Activated T-helper 17 cell treated with anti-CD3 and anti-CD28 coated beads, Interleukin-2, amount 50 U/mL, for 72 hours (primary cell): ENCODE data around the gene MYO3A. TPM values are rescaled to one million over a fixed set of nuclear protein-coding genes. Genes with fewer than 3 reads are reported as not detected.
A peak's percentile ranks its signal among the peaks of the same experiment; 100 is the strongest.

Experiments used
- ATAC-seq: fragments of 150-1000 bp; cut with Tn5 transposase; replicated peaks from 2 replicates; pipeline ENCODE4 v1.10.0; 2021; ENCODE audit warnings: mild to moderate bottlenecking, moderate library complexity
- H3K27ac Mint-ChIP-seq: one replicate; pipeline ENCODE4 v1.8.0; 2022; ENCODE audit warnings: mixed read lengths
- H3K27me3 Mint-ChIP-seq: one replicate; pipeline ENCODE4 v1.8.0; 2022; ENCODE audit warnings: mixed read lengths
- H3K36me3 Mint-ChIP-seq: one replicate; pipeline ENCODE4 v1.8.0; 2022; ENCODE audit warnings: low read depth, mild to moderate bottlenecking, mixed read lengths
- H3K4me1 Mint-ChIP-seq: one replicate; pipeline ENCODE4 v1.8.0; 2022; ENCODE audit warnings: mixed read lengths
- H3K4me3 Mint-ChIP-seq: one replicate; pipeline ENCODE4 v1.8.0; 2022; ENCODE audit warnings: mild to moderate bottlenecking, mixed read lengths
- H3K9me3 Mint-ChIP-seq: one replicate; pipeline ENCODE4 v1.8.0; 2022; ENCODE audit warnings: mixed read lengths
- total RNA-seq, 2 donors: library from RNA; stranded (reverse); gene quantifications; one replicate each; pipeline ENCODE4 v1.2.3, GENCODE V29; 2022

MYO3A gene
- total RNA-seq, 2 donors from 2014 or later, result not detected

DNA sequence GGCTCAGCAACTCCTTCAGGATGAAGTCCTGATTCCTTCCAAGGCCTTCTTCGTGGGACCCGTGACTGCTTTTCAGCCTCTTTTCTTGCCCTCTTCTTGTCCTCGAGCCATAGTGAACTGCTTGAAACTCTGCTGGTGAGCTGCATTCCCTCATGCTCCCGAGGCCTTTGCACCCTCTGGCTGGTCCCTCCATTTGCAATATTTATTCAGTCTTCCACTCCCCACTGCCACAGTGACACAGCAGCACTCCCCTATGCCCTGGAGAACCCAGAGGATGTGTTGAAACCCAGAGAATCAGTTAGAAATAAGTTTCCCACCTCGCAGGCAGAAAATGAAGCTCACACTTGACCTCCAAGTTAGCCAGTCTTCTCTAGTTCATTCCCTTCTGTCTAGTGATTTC is 260.2 kb downstream of the MYO3A start:
- H3K9me3 Mint-ChIP-seq, result no peaks in the 10 kb centered on the region

DNA sequence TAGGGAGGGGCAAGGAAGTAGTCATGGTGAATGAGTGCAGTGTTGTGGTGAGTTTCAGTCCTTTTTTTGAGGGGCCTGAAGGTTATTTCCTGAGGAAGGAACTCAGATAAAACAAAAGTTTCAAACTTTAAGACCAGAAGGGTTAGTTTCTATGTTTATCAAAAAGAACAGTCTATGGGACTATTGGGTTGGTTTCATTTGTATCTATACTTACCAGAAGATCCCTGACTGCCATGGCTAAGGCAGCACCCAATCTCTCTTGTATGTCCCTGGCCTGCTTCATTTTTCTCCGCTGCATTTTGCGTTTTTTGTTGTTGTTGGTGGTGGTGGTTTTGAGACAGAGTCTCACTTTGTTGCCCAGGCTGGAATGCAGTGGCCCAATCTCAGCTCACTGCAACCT is 263.2 kb downstream of the MYO3A start:
- no peak overlapping the region for H3K4me3 Mint-ChIP-seq
- H3K27ac Mint-ChIP-seq, result no peak overlapping the region
- peaks cover 4% of the 10 kb centered on the region for H3K4me1 Mint-ChIP-seq
- no peaks in the 10 kb centered on the region for H3K9me3 Mint-ChIP-seq
- ATAC-seq, result no peak
- no peaks in the 10 kb centered on the region for H3K36me3 Mint-ChIP-seq
- no peaks in the 10 kb centered on the region for H3K27me3 Mint-ChIP-seq

More for the DNA sequence above, 260.2 kb downstream of the MYO3A start:
- ATAC-seq, result no peak
- Mint-ChIP-seq H3K36me3 (no peaks in the 10 kb centered on the region), H3K27ac (no peak overlapping the region), H3K4me3 (no peak overlapping the region), H3K27me3 (peaks cover 9% of the 10 kb centered on the region), H3K4me1 (peaks cover 4% of the 10 kb centered on the region)

DNA sequence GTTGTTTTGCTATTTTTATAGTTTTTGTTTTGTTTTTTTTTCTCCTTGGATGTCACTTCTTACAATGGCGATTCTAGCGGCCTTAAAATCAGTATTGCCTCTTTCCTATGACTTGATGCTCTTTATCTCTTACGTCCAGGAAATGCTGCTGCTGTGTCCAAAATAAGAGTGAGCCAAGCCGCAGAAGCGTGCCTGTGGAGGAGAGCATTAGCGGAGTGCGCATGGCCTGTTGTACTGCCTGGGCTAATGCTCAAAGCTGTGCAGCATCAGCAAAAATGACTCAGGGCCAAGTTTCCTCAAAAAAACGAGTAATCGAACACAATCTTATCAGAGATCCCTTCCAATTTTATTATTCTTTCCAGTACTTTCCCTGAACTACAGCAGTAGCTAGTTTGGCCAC is 264.1 kb downstream of the MYO3A start:
- no peak overlapping the region for H3K4me3 Mint-ChIP-seq
- peaks cover 4% of the 10 kb centered on the region for H3K4me1 Mint-ChIP-seq
- no peak for ATAC-seq
- H3K9me3 Mint-ChIP-seq, result no peaks in the 10 kb centered on the region
- no peaks in the 10 kb centered on the region for H3K36me3 Mint-ChIP-seq
- H3K27ac Mint-ChIP-seq, result no peak overlapping the region
- H3K27me3 Mint-ChIP-seq, result no peaks in the 10 kb centered on the region

DNA sequence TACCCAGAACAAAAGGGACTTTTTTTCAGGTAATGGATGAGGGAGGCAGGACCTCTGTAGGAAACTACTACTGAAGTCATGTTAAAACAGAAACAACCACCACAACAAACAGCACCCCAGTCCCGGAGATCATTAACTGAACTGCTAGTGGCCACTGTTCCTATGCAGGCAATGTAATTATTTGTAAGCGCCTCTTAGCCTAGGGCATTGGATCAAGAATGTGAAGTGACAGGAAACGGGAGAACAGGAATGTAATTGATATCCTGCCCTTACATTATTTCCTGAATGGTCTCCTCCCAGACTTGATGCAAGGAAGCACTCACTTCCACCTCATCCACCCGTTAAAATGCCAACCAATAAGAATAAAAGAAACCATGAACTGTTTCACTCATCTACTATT is 265.8 kb downstream of the MYO3A start:
- peaks cover 4% of the 10 kb centered on the region for H3K4me1 Mint-ChIP-seq
- H3K36me3 Mint-ChIP-seq, result no peaks in the 10 kb centered on the region
- H3K4me3 Mint-ChIP-seq, result no peak overlapping the region
- peaks cover 6% of the 10 kb centered on the region for H3K27me3 Mint-ChIP-seq
- no peak overlapping the region for H3K27ac Mint-ChIP-seq
- no peaks in the 10 kb centered on the region for H3K9me3 Mint-ChIP-seq
- ATAC-seq, result no peak

DNA sequence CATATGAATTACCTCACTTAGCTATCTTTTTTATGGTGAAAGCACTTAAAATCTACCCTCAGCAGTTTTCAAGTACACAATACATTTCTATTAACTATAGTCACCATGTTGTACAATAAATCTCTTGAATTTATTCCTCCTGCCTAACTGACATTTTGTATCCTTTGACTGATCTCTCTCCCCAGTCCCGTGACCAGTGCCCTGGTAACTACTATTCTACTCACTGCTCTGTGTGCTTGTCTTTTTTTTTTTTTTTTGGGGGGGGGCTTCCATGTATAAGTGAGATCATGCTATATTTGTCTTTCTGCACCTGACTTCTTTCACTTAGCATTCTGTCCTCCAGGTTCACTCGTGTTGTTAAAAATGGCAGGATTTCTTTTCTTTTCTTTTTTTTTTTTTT is 271.2 kb downstream of the MYO3A start:
- peaks cover 6% of the 10 kb centered on the region for H3K27me3 Mint-ChIP-seq
- ATAC-seq, result no peak
- no peaks in the 10 kb centered on the region for H3K4me1 Mint-ChIP-seq
- H3K27ac Mint-ChIP-seq, result no peak overlapping the region
- no peak overlapping the region for H3K4me3 Mint-ChIP-seq
- no peaks in the 10 kb centered on the region for H3K36me3 Mint-ChIP-seq
- H3K9me3 Mint-ChIP-seq, result peaks cover 4% of the 10 kb centered on the region

DNA sequence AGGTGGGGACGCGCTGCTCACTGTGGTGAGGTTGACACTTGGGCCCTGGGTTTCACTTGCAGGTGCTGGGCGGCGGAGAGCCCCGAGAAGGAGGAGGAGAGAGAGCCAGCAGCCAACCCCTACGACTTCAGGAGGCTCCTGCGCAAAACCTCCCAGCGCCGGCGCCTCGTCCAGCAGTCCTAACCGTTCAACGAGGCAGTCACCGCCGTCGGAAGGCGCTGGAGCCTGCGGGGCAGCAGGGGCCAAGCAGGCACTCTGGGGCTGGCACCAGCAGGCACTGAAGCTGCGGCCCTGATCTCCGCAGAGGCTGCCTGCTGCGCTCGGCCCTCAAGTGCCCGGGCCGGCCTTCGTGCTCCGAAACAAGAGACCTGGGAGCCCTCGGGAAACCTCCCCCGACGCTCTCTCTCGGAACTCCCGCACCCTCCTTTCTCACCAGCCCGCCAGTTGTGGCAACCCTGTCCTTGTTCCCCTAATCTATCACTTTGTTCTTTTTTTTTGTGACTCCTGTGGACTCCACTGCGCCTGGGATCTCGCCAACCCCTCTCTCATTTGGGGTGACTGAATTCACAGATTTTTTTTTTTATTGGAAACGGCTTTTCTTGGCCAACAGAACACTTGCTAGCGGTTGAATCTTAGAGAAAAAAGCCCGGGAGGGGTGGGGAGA is 277.9 kb downstream of the MYO3A start:
- peaks cover 4% of the 10 kb centered on the region for H3K9me3 Mint-ChIP-seq
- no peak overlapping the region for H3K27ac Mint-ChIP-seq
- H3K4me1 Mint-ChIP-seq, result no peaks in the 10 kb centered on the region
- no peaks in the 10 kb centered on the region for H3K36me3 Mint-ChIP-seq
- ATAC-seq, result no peak
- no peak overlapping the region for H3K4me3 Mint-ChIP-seq
- H3K27me3 Mint-ChIP-seq, result peaks cover 41% of the 10 kb centered on the region

DNA sequence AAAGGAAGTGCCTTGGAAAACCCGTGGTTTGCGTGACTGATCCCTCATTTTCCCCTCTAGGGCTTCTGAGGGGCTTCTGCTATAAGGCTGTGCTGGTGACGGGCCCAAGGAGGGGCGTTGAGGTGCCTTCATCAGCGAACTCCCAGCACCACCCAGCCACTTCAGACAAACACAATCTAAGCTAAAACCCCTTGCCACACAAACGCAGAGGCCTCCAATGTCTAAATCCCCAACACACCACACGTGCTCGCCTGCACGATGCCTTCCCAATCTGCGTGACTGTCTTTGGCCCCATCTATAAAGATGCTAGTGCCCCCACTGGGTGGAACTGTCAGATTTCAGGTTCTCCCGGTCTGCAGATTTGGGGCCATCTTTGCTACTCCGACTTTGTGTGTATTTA is 278.5 kb downstream of the MYO3A start:
- no peak overlapping the region for H3K27ac Mint-ChIP-seq
- peaks cover 47% of the 10 kb centered on the region for H3K27me3 Mint-ChIP-seq
- ATAC-seq, result no peak
- no peaks in the 10 kb centered on the region for H3K36me3 Mint-ChIP-seq
- peaks cover under 1% of the 10 kb centered on the region for H3K9me3 Mint-ChIP-seq
- no peaks in the 10 kb centered on the region for H3K4me1 Mint-ChIP-seq
- H3K4me3 Mint-ChIP-seq, result no peak overlapping the region

DNA sequence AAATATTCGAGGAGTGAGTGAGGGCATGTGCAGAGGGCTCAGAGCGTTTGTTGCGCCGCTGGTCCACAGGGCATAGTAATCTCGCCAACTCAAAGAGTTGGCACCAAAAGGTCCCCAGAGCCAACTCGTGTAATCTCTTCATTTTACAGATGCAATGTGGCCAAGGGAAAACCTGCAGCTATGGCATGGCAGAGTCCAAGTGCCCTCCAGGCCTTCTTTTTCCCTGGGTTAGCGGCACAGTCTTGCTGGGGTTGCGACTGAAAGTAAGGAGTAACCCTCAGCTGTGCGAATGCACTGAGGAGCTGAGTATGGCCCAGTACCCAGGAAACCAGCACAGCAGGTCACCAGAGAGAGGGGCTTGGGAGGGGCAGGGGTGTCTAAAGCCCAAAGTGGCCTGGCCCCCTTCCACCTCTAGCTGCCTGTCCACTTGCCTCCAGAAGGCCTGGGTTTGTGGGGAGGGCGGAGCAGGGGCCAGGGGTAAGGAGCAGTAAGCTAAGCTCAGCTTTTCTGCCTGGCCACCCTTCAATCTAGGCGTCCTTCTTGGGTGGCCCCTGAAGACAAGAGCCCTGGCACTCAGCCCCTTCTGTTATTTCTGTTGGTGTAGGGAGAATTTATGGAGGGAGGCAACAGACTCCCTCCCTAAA is 279.2 kb downstream of the MYO3A start:
- no peaks in the 10 kb centered on the region for H3K9me3 Mint-ChIP-seq

DNA sequence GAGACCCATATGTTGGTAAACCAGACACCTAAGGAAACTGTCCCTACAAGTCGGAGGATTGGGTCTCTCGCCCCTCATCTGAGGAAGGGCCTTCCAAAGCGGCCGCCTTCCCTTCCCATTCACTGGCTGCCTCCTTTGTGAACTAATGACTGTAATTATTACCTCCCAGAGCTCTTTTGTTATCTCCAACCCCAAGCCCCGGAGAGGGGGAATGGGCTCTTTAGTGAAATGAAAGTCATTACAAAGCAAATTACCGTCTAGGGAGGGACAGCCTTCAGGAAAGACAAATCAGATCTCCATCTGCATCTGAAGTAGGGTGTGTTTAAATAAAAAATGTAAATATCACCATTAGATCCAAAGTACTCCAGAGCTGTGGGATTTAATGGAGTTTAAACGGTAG is 280.0 kb downstream of the MYO3A start:
- Mint-ChIP-seq H3K4me3 (no peak overlapping the region), H3K9me3 (no peaks in the 10 kb centered on the region), H3K36me3 (no peaks in the 10 kb centered on the region), H3K4me1 (no peaks in the 10 kb centered on the region), H3K27ac (no peak overlapping the region), H3K27me3 (peaks cover 56% of the 10 kb centered on the region)
- no peak for ATAC-seq

More for the DNA sequence above, 279.2 kb downstream of the MYO3A start:
- Mint-ChIP-seq H3K27me3 (peaks cover 49% of the 10 kb centered on the region), H3K36me3 (no peaks in the 10 kb centered on the region), H3K4me1 (no peaks in the 10 kb centered on the region), H3K4me3 (no peak overlapping the region), H3K27ac (no peak overlapping the region)
- no peak for ATAC-seq

DNA sequence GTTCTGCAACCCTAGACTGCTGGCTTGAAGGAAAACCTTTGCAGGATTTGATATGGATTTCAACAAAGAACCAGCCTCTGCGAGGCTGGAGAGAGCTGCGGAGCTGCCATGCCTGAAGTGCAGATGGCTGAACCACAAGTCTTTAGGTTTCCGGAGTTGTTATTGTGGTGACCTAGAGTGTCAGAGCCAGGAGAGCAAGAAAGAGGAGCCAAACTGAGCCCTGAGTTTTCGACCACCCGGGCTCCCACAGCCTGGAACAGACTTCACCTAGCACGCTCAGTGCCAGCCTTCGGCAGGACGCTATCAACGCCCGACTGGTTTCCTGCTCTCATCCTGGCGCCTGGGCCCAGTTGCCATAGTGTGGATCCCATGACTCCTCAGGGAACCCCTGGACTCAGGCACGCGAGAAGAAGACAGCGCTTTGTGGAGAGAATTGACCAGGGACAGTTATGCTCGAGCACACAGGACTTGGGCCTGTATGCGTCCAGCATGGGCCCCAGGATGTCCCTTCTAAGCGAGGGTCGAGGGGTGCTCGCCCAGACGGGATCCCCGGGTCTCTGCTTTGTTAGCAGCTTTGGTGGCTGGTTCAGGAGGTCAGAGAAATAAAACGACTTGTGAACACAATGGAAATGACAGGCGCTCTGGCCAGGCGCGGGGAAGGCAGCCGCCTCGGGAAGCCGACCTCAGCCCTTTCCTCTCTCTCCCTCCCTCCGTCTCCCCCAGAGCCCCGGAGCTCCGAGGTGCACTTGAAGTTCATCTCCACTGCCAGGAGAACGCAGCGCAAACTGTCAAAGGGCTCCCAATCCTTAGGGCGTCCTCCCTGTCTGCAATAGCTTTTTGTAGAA is 280.7 kb downstream of the MYO3A start:
- Mint-ChIP-seq H3K9me3 (no peaks in the 10 kb centered on the region), H3K36me3 (no peaks in the 10 kb centered on the region), H3K27me3 (peaks cover 63% of the 10 kb centered on the region), H3K4me1 (no peaks in the 10 kb centered on the region), H3K27ac (no peak overlapping the region), H3K4me3 (peak overlapping the region; percentile 69)
- no peak for ATAC-seq

DNA sequence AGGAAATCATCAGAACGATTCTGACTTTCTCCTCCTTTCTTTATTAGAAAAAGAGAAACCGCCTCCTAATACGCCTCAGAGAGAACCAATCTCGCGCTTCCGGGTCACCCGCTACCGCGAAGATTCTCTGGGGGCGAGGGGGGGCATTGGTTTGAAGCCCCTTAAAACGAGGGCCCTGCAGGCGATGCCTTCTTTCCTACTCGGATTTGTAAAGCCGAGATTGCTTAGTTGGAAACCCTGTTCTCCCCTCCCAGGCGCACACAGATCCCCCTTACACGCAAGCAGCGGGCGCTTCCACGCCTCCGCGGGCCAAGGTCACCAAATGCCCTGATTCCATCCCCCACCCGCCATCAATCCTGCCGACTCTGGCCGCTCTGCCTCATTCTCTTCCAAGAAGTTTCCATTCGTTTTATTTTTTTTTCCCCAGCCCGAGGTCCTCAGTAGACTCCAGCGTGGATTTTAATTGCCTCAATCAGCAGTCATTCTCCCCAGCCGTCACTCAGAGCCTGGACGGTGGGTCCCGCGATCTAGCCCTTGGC is 281.4 kb downstream of the MYO3A start:
- Mint-ChIP-seq H3K27me3 (peaks cover 69% of the 10 kb centered on the region), H3K27ac (no peak overlapping the region), H3K4me1 (no peaks in the 10 kb centered on the region), H3K36me3 (no peaks in the 10 kb centered on the region), H3K4me3 (peak overlapping the region; percentile 69), H3K9me3 (no peaks in the 10 kb centered on the region)
- ATAC-seq, result no peak

DNA sequence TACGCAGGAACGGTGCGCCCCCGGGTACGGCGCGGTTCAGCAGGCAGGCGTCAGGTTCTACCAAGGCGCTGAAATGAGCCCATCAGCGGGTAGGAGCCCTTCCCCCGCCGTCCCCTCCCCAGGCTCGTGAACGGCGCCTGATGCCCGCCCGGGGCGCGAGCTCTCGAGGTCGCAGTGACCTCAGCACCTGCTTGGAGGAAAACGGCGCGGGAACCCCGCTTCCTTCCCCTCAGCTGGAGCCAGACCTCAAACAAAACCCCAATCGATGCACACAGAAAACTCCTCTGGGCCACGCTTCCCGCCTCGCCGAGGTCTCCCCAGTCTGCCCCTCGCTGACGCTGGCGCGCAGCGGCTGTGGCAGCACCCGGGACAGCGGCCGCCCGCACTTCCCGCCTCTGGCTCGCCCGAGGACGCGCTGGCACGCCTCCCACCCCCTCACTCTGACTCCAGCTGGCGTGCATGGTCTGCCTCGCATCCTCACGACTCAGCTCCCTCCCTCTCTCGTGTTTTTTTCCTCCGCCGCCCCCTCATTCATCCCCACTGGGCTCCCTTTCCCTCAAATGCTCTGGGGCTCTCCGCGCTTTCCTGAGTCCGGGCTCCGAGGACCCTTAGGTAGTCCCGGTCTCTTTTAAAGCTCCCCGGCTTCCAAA is 282.0 kb downstream of the MYO3A start:
- peaks cover 75% of the 10 kb centered on the region for H3K27me3 Mint-ChIP-seq
- no peaks in the 10 kb centered on the region for H3K36me3 Mint-ChIP-seq
- ATAC-seq, result peak; percentile 64
- peak overlapping the region; percentile 69 for H3K4me3 Mint-ChIP-seq
- H3K9me3 Mint-ChIP-seq, result no peaks in the 10 kb centered on the region
- H3K27ac Mint-ChIP-seq, result no peak overlapping the region
- no peaks in the 10 kb centered on the region for H3K4me1 Mint-ChIP-seq

DNA sequence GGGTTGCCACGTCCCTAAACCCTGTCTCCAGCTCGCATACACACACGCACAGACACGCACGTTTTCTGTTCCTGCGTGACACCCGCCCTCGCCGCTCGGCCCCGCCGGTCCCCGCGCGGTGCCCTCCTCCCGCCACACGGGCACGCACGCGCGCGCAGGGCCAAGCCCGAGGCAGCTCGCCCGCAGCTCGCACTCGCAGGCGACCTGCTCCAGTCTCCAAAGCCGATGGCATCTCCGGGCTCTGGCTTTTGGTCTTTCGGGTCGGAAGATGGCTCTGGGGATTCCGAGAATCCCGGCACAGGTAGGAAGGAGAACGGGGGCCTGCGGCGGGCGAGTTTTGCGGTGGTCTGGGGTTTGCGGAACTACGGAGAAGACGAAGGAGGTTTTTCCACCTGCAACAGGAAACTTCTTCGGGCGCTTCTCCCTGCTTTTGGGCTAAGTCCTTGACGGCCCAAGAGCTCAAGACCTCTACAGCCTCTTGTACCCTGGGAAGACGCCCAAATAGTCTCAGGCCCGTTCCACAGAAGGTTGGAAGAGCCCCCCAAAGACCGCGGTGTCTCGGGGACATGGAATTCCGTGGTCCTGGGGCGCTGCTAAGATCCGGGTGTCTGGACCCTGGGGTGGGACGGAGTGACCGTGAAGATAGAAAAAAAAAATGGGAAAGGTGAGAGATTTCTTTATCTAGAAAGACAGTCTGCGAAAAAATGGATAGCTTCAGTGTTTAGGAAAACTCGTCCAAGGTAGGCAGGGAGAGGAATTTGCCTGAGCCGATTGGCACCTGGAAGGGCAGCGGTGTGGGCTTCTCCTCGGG is 282.8 kb downstream of the MYO3A start, which contains the start of gene GAD2:
Gene GAD2 (plus strand): TSS at position 190 of the 811 bp plus-strand sequence. CDS start 36 bp downstream, at position 226.
- Mint-ChIP-seq H3K36me3 (no peaks in the 10 kb centered on the region), H3K27ac (no peak within 1 kb of the TSS)

More for the DNA sequence above, 282.8 kb downstream of the MYO3A start, which contains the start of gene GAD2:
- Mint-ChIP-seq H3K27me3 (peaks cover 83% of the 10 kb centered on the region), H3K9me3 (no peaks in the 10 kb centered on the region), H3K4me3 (peak within 1 kb of the TSS; percentile 69), H3K4me1 (no peaks in the 10 kb centered on the region)
- no peak for ATAC-seq
